ENCODE measurements around the gene TSPAN7.

TSPAN7 gene

DNA sequence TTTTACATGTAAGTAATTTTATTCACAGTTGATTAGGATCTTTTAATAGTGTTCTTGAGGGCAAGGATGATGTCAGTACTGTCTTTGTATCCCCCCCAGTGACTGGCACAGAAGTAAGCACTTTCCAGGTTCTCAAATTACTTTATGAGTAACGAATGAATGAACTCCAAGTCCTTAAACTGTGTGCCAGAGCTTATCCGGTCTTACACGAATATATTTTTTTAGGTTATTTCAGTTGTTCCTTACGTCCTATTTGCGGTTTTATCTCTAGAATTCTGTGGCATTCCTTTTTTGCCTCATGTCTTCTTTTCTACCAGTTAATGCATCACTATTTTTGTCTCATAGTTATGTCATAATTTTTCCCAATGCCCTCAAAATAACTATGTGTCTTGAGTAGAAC lies 133.1 kb downstream of the TSPAN7 start:
- DNase-seq (ENCODE audit: low read depth): no peak

DNA sequence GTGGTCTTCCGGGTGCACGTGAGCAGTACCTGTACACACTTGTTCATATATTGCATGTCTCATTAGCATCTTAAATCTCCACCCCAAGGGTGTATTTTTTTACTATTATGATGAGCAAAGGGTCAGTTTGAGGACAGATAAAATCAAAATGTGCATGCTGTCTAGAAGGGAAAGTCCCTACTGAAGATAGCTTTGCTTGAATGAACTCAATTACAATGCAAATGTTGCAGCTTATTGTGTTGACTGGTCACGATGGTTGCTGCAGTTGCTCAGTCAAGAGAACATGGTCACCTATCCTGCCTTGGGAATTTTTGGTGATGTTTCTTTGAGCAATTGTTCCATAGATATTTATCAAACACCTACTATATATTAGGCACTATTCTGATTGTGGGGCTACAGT lies 136.1 kb downstream of the TSPAN7 start:
- DNase-seq (ENCODE audit: low read depth): no peak

DNA sequence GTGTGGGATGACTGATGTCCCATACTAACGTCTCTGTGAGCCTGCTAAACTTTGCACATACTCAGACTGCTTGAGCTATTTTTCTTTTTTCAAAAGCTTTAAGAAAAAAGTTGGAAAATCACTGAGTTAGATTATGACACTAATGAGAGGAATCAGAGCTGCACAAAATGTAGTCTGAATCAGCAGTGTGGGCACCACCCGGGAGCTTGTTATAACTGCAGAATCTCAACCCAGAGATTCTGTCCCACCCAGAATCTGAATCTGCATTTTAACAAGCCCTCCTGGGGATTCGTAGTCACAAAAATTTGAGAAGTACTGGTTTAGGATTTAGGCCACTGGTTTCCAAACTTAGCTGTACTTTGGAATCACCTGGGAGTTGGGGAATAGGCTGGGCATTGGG lies 137.8 kb downstream of the TSPAN7 start:
- no peak for DNase-seq (ENCODE audit: low read depth)

DNA sequence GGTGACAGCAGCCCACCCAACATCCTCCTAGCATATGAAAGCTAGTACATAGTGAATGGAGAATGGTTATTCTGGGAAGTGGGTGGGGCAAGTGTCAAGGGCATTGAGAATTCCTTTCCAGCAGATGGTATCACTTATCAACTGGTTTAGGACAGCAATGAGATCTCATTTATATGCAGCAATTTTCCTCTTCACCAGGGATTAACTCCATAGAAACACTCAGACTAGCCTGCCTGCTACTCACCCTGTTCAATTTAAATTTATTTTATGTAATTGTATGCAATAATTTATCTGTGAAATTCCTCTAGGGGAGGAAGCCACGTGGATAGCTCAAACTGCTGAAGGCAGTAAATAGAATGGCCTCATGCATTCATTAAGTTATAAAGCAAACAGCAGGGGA lies 138.4 kb downstream of the TSPAN7 start:
- no peak for DNase-seq (ENCODE audit: low read depth)

DNA sequence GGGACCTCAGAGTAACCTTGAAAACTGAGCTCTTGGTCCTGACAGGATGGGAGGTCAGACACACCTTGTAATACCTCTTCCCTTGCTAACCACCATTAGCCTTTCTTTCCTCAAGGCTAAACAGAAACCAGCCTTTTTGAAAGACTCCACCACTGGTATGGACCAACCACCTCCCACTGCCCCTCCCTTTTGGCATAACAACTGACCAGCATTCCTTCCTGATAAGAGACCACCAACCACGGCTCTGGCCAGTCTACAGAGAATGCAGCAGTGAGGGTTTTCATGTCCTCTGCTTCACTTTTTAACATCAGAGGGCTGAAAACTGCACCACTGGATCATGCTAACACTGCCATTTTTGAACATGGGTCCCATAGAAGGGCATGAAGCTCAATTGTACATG lies 139.7 kb downstream of the TSPAN7 start:
- DNase-seq (ENCODE audit: low read depth): no peak

DNA sequence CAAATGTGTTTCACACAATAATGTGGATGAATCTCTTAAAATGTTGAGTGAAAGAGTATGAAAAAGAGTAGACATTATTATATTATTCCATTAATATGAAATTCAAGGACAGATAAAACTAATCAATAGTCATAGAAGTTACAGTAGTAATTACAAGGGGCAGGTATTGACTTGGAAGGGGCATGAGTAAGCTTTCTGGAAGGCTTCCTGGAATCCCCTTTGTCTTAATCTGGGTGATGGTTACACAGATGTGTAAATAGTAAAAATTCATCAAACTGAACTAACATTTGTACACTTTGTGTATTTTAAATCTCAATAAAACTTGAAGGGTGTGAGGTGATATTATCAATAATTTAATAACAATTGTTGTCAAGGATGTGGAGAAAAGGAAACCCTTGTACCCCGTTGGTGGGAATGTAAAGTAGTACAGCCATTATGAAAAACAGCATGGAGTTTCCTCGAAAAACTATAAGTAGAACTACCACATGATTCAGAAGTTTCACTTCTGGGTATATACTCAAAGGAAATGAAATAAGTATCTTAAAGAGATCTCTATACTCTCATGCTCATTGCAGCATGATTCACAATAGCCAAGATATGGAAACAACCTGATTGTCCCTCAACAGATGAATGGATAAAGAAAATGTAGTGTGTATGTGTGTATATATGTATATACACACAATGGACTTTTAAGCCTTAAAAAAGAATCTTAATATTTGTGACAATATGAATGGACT lies 143.0 kb downstream of the TSPAN7 start:
- no peak for DNase-seq (ENCODE audit: low read depth)

DNA sequence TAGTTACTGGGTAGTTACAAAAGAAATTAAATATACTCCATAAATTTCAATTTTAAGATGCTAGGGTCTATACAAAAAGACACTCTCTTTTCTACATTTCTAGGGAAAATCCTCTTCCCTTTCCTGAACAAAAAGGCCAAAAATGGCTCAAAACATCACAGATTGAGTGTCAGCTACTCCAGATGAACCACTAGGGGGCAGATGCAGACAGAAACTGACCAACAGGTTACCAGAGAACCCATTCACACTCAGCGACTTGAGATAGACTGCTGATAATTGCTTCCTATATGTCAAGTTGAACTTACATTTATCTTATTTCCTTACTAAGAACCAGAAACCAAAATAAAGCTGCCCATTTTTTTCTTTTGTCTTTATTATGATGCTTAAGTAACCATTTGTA lies 156.5 kb downstream of the TSPAN7 start:
- DNase-seq (ENCODE audit: low read depth): no peak

DNA sequence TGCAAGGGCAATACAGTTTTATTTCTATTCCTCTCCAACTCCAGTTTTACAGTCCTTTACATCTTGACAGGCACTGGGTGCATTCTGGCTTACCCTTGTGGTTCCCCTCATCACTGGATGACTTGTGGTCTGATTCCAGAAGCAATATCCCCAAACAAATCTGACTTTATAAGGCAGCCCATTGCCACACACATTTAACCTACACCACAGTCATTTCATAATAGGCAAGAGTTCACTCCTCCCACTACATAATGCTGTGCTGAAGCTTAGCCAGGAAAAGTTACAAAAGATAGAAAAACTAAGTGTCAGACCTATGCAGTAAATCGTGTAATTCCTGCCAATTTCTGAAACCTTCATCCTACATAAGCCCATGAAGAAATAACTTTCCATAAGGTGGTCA lies 157.0 kb downstream of the TSPAN7 start:
- DNase-seq (ENCODE audit: low read depth): no peak

DNA sequence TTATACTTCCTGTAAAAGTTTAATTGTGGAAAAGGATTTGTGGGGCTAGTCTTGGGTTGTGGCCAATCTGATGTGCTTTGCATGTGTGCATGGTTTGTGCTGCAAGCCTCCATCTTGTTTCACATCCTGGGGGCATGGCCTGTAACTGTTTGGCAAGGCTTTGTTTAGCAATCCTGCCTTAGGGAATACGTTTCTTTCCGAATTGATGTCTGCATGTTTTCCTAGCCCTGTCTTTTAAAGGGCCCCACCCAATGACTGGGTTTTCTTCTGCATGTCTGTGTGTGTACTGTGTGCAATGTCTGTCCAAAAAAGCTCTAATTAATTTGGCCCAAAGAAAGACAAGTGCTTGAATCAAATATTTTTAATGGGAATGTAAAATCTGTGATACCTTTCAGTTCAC lies 165.3 kb downstream of the TSPAN7 start:
- DNase-seq (ENCODE audit: low read depth): no peak

DNA sequence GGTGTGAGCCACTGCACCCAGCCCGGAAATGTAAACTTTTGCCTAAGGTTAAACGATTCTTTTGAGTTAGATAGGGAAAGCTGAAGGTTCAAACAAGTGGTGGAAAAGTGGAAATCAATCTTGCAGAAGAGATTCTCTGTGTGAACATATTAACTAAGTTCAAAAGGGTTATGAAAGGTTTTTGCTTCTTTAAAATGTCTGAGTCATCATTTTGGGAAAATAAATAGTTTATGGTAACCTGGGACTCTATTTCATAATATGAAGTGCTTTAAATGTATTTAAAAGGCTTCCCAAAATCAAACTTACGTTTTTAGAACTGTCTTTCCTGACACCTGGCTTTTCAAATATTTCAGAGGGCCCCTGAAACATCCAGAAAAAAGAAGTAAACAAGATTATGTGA lies 166.3 kb downstream of the TSPAN7 start:
- no peak for DNase-seq (ENCODE audit: low read depth)

DNA sequence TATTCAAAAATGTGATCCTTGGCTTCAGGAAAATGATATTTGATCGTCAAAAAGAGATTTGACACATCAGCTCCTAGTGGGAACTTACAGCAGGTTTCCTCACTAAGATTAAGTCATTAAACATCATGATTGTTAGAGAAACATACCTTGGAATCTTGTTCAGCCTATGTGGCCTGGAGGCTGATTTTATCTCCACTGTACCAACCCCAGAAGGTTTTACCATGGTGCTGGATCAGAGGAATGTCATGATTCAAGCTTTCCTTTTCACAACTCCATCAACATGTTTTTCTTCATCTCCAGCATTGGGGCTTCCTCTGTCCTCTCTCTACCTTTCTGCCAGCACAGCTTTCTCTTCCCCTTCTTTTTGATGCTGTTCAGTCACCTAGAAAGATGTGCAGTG lies 171.5 kb downstream of the TSPAN7 start:
- no peak for DNase-seq (ENCODE audit: low read depth)
